ENCODE data around the gene ACTR1B. TPM values are rescaled to one million over a fixed set of nuclear protein-coding genes. Genes with fewer than 3 reads are reported as not detected.

The ACTR1B gene
- total RNA-seq, 1 experiment from 2014 or later: 58.2 TPM

DNA sequence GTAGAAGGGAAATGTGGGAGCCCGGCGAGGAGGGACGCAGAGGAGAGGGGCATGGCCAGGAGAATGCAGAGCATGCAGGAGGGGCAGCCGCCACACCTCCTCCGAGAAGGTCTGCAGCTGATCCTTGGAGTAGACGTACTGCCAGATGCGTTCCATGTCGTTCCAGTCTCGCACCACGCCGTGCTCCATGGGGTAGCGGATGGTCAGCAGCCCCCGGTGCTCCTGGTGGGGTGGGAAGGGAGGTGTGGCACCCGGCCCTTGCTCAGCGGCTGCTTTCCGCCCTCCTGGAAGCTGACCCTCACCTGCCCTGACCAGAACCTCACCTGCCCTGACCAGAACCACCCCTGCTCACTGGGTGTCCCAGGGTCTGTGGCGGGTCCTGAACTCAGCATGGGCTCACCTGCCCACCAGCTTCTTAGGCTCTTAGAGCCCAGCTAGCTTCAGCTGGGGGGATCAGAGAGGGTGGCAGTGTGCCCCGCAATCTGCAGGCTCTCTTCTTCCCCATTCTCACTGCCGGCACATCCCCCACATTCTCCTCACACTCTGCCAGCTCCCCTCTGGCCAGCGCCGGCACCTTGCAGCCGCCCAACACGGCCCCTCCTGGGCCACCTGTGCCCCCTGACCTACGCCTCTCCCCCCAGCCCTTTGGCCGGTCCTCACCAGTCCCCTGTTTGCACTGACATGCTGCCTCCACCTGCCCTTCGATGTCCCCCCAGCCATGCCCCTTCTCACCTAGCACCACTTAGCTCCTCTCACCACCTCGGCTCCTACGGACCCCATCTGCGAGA, 4.4 kb downstream of the ACTR1B start (continued):
- TF ChIP-seq, protein P1, sequence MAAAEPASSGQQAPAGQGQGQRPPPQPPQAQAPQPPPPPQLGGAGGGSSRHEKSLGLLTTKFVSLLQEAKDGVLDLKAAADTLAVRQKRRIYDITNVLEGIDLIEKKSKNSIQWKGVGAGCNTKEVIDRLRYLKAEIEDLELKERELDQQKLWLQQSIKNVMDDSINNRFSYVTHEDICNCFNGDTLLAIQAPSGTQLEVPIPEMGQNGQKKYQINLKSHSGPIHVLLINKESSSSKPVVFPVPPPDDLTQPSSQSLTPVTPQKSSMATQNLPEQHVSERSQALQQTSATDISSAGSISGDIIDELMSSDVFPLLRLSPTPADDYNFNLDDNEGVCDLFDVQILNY (CRISPR knock-in tag; IDR thresholded peaks at IDR 0.05): no peak
- TF ChIP-seq ZNF219 (CRISPR knock-in tag; IDR thresholded peaks at IDR 0.05; ENCODE audit: borderline replicate concordance): no peak
- no peak for TF ChIP-seq NFYB (CRISPR knock-in tag; conservative IDR thresholded peaks at IDR 0.05; ENCODE audit: low read depth)
- TF ChIP-seq ZNF423 (CRISPR knock-in tag; IDR thresholded peaks at IDR 0.05): no peak
- TF ChIP-seq, protein P2, sequence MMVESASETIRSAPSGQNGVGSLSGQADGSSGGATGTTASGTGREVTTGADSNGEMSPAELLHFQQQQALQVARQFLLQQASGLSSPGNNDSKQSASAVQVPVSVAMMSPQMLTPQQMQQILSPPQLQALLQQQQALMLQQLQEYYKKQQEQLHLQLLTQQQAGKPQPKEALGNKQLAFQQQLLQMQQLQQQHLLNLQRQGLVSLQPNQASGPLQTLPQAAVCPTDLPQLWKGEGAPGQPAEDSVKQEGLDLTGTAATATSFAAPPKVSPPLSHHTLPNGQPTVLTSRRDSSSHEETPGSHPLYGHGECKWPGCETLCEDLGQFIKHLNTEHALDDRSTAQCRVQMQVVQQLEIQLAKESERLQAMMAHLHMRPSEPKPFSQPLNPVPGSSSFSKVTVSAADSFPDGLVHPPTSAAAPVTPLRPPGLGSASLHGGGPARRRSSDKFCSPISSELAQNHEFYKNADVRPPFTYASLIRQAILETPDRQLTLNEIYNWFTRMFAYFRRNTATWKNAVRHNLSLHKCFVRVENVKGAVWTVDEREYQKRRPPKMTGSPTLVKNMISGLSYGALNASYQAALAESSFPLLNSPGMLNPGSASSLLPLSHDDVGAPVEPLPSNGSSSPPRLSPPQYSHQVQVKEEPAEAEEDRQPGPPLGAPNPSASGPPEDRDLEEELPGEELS (CRISPR knock-in tag; IDR thresholded peaks at IDR 0.05): no peak
- TF ChIP-seq ZNF416 (CRISPR knock-in tag; IDR thresholded peaks at IDR 0.05): no peak
- TF ChIP-seq, protein P3, sequence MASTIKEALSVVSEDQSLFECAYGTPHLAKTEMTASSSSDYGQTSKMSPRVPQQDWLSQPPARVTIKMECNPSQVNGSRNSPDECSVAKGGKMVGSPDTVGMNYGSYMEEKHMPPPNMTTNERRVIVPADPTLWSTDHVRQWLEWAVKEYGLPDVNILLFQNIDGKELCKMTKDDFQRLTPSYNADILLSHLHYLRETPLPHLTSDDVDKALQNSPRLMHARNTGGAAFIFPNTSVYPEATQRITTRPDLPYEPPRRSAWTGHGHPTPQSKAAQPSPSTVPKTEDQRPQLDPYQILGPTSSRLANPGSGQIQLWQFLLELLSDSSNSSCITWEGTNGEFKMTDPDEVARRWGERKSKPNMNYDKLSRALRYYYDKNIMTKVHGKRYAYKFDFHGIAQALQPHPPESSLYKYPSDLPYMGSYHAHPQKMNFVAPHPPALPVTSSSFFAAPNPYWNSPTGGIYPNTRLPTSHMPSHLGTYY (CRISPR knock-in tag; IDR thresholded peaks at IDR 0.05): no peak
- TF ChIP-seq SMAD4 (CRISPR knock-in tag; IDR thresholded peaks at IDR 0.05): no peak
- TF ChIP-seq ZNF396 (CRISPR knock-in tag; IDR thresholded peaks at IDR 0.05; ENCODE audit: borderline replicate concordance): no peak
- no peak for TF ChIP-seq MXD4 (CRISPR knock-in tag; IDR thresholded peaks at IDR 0.05; ENCODE audit: borderline replicate concordance)
- no peak for TF ChIP-seq ATF1 (CRISPR knock-in tag; IDR thresholded peaks at IDR 0.05)

DNA sequence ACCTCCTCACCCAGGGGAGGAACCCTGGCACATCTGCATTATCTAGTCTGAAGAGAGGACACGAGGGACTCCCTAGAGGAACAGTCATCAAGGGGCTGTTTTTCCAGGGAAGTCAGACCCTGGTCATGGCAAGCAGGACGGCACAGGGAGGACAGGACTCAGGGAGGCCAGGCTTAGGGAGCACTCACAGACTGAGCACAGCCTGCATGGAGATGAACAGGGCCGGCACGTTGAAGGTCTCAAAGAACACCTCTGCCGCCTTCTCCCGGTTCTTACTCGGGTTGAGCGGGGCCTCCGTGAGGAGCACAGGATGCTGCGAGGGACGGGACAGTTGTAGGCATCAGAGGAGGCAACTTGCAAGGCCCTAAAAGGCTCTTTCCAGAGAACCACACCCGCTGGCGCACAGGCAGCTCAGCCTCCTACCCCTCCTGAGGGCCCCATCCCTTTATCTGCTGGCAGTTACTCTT, 5.1 kb downstream of the ACTR1B start:
- no peak for DNase-seq (ENCODE audit: low spot score)
- H3K27me3 Mint-ChIP-seq (ENCODE audit: low read depth): no peaks in the 10 kb centered on the region
- no peak for ATAC-seq
- H3K4me3 Mint-ChIP-seq: no peak overlapping the region
- CTCF ChIA-PET: no interaction called here
- POLR2A ChIA-PET: interaction anchor here (1.0 kb wide), 1 partner anchor 13 kb away, joined by 3 read pairs; the partner anchor contains the start of gene COX5B
- H3K4me1 Mint-ChIP-seq: peaks cover 19% of the 10 kb centered on the region
- H3K9me3 Mint-ChIP-seq: peaks cover 17% of the 10 kb centered on the region
- H3K36me3 Mint-ChIP-seq: peaks cover 46% of the 10 kb centered on the region
- H3K27ac Mint-ChIP-seq: no peak overlapping the region
- TF ChIP-seq, protein P4, sequence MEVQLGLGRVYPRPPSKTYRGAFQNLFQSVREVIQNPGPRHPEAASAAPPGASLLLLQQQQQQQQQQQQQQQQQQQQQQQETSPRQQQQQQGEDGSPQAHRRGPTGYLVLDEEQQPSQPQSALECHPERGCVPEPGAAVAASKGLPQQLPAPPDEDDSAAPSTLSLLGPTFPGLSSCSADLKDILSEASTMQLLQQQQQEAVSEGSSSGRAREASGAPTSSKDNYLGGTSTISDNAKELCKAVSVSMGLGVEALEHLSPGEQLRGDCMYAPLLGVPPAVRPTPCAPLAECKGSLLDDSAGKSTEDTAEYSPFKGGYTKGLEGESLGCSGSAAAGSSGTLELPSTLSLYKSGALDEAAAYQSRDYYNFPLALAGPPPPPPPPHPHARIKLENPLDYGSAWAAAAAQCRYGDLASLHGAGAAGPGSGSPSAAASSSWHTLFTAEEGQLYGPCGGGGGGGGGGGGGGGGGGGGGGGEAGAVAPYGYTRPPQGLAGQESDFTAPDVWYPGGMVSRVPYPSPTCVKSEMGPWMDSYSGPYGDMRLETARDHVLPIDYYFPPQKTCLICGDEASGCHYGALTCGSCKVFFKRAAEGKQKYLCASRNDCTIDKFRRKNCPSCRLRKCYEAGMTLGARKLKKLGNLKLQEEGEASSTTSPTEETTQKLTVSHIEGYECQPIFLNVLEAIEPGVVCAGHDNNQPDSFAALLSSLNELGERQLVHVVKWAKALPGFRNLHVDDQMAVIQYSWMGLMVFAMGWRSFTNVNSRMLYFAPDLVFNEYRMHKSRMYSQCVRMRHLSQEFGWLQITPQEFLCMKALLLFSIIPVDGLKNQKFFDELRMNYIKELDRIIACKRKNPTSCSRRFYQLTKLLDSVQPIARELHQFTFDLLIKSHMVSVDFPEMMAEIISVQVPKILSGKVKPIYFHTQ (CRISPR knock-in tag; IDR thresholded peaks at IDR 0.05): no peak
- TF ChIP-seq, protein P5, sequence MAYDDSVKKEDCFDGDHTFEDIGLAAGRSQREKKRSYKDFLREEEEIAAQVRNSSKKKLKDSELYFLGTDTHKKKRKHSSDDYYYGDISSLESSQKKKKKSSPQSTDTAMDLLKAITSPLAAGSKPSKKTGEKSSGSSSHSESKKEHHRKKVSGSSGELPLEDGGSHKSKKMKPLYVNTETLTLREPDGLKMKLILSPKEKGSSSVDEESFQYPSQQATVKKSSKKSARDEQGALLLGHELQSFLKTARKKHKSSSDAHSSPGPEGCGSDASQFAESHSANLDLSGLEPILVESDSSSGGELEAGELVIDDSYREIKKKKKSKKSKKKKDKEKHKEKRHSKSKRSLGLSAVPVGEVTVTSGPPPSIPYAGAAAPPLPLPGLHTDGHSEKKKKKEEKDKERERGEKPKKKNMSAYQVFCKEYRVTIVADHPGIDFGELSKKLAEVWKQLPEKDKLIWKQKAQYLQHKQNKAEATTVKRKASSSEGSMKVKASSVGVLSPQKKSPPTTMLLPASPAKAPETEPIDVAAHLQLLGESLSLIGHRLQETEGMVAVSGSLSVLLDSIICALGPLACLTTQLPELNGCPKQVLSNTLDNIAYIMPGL (CRISPR knock-in tag; IDR thresholded peaks at IDR 0.05): no peak
- TF ChIP-seq ZBTB21 (CRISPR knock-in tag; IDR thresholded peaks at IDR 0.05; ENCODE audit: borderline replicate concordance): no peak
- TF ChIP-seq, protein P6, sequence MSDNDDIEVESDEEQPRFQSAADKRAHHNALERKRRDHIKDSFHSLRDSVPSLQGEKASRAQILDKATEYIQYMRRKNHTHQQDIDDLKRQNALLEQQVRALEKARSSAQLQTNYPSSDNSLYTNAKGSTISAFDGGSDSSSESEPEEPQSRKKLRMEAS (CRISPR knock-in tag; IDR thresholded peaks at IDR 0.05): no peak
- TF ChIP-seq, protein P7, sequence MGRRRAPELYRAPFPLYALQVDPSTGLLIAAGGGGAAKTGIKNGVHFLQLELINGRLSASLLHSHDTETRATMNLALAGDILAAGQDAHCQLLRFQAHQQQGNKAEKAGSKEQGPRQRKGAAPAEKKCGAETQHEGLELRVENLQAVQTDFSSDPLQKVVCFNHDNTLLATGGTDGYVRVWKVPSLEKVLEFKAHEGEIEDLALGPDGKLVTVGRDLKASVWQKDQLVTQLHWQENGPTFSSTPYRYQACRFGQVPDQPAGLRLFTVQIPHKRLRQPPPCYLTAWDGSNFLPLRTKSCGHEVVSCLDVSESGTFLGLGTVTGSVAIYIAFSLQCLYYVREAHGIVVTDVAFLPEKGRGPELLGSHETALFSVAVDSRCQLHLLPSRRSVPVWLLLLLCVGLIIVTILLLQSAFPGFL (CRISPR knock-in tag; IDR thresholded peaks at IDR 0.05; ENCODE audit: borderline replicate concordance): no peak
- no peak for TF ChIP-seq ZNF138 (CRISPR knock-in tag; conservative IDR thresholded peaks at IDR 0.05)
- TF ChIP-seq ZNF219 (CRISPR knock-in tag; IDR thresholded peaks at IDR 0.05; ENCODE audit: borderline replicate concordance): no peak
- TF ChIP-seq TCF7 (CRISPR knock-in tag; IDR thresholded peaks at IDR 0.05; ENCODE audit: low read depth): no peak
- TF ChIP-seq, protein P8, sequence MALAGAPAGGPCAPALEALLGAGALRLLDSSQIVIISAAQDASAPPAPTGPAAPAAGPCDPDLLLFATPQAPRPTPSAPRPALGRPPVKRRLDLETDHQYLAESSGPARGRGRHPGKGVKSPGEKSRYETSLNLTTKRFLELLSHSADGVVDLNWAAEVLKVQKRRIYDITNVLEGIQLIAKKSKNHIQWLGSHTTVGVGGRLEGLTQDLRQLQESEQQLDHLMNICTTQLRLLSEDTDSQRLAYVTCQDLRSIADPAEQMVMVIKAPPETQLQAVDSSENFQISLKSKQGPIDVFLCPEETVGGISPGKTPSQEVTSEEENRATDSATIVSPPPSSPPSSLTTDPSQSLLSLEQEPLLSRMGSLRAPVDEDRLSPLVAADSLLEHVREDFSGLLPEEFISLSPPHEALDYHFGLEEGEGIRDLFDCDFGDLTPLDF (CRISPR knock-in tag; IDR thresholded peaks at IDR 0.05): no peak
- no peak for TF ChIP-seq SMAD4 (CRISPR knock-in tag; IDR thresholded peaks at IDR 0.05)
- no peak for TF ChIP-seq RORB (CRISPR knock-in tag; IDR thresholded peaks at IDR 0.05)
- TF ChIP-seq, protein P9, sequence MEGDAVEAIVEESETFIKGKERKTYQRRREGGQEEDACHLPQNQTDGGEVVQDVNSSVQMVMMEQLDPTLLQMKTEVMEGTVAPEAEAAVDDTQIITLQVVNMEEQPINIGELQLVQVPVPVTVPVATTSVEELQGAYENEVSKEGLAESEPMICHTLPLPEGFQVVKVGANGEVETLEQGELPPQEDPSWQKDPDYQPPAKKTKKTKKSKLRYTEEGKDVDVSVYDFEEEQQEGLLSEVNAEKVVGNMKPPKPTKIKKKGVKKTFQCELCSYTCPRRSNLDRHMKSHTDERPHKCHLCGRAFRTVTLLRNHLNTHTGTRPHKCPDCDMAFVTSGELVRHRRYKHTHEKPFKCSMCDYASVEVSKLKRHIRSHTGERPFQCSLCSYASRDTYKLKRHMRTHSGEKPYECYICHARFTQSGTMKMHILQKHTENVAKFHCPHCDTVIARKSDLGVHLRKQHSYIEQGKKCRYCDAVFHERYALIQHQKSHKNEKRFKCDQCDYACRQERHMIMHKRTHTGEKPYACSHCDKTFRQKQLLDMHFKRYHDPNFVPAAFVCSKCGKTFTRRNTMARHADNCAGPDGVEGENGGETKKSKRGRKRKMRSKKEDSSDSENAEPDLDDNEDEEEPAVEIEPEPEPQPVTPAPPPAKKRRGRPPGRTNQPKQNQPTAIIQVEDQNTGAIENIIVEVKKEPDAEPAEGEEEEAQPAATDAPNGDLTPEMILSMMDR (IDR thresholded peaks at IDR 0.05): no peak
- TF ChIP-seq KAT7 (CRISPR knock-in tag; IDR thresholded peaks at IDR 0.05; ENCODE audit: borderline replicate concordance): no peak

All from WTC11 (cell line).